Transverse colon (tissue), 4 donors: ENCODE results near the gene CCS. TPM values are rescaled to one million over a fixed set of nuclear protein-coding genes. Genes with fewer than 3 reads are reported as not detected.

Experiments used
- DNase-seq: peaks from one replicate; pipeline ENCODE4 v3.0.0-alpha.2; 2019
- H3K27ac ChIP-seq, 4 donors: fragments of 200-600 bp; sonication (generic); 2 replicates each; pipeline ENCODE4 v1.5.1; 2016 to 2018; ENCODE audit warnings: inconsistent platforms in 4 of 4
- H3K27me3 ChIP-seq: fragments of 200-600 bp; sonication (generic); 2 replicates; pipeline ENCODE4 v1.5.1; 2017; ENCODE audit warnings: inconsistent platforms
- H3K36me3 ChIP-seq, 4 donors: fragments of 200-600 bp; sonication (generic); 2 replicates each; pipeline ENCODE4 v1.5.1; 2017 to 2019; ENCODE audit warnings: inconsistent platforms in 4 of 4
- H3K4me1 ChIP-seq, 4 donors: fragments of 200-600 bp; sonication (generic); 2 replicates each; pipeline ENCODE4 v1.5.1; 2017 to 2020; ENCODE audit warnings: inconsistent platforms in 4 of 4
- H3K4me3 ChIP-seq, 4 donors: fragments of 200-600 bp; sonication (generic); 1 replicate in 1 of 4; 2 replicates in 3 of 4; pipeline versions ENCODE4 v1.5.1 to v1.6.1; 2017 to 2019; ENCODE audit warnings: inconsistent platforms in 4 of 4
- H3K9me3 ChIP-seq, 2 donors: fragments of 200-600 bp; sonication (generic); 2 replicates each; pipeline ENCODE4 v1.5.1; 2017 to 2019; ENCODE audit warnings: inconsistent platforms in 2 of 2
- EP300 ChIP-seq: sonication (generic); formaldehyde crosslinking; IDR thresholded peaks from one replicate; pipeline ENCODE4 v1.6.1; 2017; ENCODE audit warnings: antibody characterized with exemption, low read depth
- POLR2A ChIP-seq: fragments of 450-650 bp; IDR thresholded peaks from one replicate; pipeline ENCODE4 v1.6.1; 2016; ENCODE audit warnings: antibody characterized with exemption, mild to moderate bottlenecking, moderate library complexity
- POLR2AphosphoS5 ChIP-seq, 3 donors: sonication (generic); formaldehyde crosslinking; IDR thresholded peaks; one replicate each; pipeline ENCODE4 v1.6.1; 2016; ENCODE audit warnings: antibody characterized with exemption in 3 of 3
- WGBS, 2 donors: methylation state at CpG; one replicate each; pipeline ENCODE4 v1.1.5; 2018; ENCODE audit warnings: low coverage in 1 of 2; 5-methylcytosine and 5-hydroxymethylcytosine counted together
- in situ Hi-C, 4 donors: fragments of 200-750 bp; cut with MboI; loops; one replicate each; pipeline versions ENCODE4 v1.15.0 to v1.15.1; 2017; ENCODE audit warnings: low sequenced_read_pairs in 3 of 4, low pct_ligation_motif_present in 1 of 4, low pct_unique_long_range_greater_than_20kb in 1 of 4
- intact Hi-C: fragments of 100-400 bp; cut with DNase I; formaldehyde crosslinking; loops from one replicate; pipeline ENCODE4 v1.15.1; 2023; ENCODE audit warnings: low total_unique reads
- total RNA-seq, 4 donors: library from RNA; depleted of rRNA; stranded (reverse); fragments of >200 nt; gene quantifications; one replicate each; pipeline ENCODE4 v1.1.0, GENCODE V29; 2016
- TF ChIP-seq, protein P1 (sequence below), 5 experiments: fragments of 200-600 bp in 3 of 5; fragments of 450-650 bp in 2 of 5; sonication (generic) in 3 of 5; IDR thresholded peaks; 1 replicate in 2 of 5; 2 replicates in 3 of 5; pipeline ENCODE4 v1.5.1; 2016 to 2017; ENCODE audit warnings: antibody characterized with exemption in 5 of 5, inconsistent platforms in 3 of 5, mild to moderate bottlenecking in 2 of 5, moderate library complexity in 1 of 5

CCS gene
- total RNA-seq, 4 donors from 2014 or later: 37.4 to 82.0 (median 49.5) TPM

DNA sequence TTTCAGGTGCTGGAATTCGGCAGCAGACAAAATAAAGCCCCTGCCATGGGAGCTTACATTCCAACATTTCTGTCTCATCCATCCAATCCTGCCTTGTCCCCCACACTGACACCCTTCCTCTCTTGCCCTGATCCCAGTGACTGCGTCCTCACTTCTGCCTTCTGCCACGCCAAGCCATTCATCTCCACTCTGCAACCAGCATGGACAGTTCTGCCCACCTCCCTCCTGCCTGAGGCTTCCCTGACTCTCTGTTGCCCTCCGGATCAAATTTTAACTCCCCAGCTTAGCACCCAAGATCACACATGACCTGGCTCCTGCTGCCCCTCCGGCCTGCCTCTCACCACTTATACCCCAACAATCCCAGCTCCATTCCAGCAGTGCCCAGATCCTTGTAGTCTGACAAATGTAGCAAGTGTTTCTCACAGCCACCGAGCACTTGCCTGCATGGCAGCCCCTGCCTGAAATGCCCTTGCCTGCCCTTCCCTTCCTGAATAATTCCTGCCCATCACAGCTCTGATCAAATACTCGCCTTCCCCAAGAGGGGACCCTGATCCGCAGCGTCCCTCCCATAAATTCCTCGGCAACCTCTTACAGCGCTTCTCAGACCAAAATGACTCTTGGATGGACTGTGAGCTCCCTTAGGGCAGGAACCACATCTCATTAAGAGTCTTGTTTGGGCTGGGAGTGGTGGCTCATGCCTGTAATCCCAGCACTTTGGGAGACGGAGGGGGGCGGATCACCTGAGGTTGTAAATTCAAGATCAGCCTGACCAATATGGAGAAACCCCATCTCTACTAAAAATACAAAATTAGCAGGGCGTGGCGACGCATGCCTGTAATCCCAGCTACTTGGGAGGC, 44.0 kb upstream of the CCS start:
- 30 to 62% methylated on average over 9 to 16 of the region's 16 CpGs for WGBS, 2 donors
- no peak overlapping the region for H3K27ac ChIP-seq
- H3K27me3 ChIP-seq: peaks cover 11% of the 10 kb centered on the region
- DNase-seq: no peak
- peaks cover 6 to 23% (median 15%) of the 10 kb centered on the region in 4 donors for H3K4me1 ChIP-seq
- TF ChIP-seq EP300: no peak
- TF ChIP-seq, protein P1, sequence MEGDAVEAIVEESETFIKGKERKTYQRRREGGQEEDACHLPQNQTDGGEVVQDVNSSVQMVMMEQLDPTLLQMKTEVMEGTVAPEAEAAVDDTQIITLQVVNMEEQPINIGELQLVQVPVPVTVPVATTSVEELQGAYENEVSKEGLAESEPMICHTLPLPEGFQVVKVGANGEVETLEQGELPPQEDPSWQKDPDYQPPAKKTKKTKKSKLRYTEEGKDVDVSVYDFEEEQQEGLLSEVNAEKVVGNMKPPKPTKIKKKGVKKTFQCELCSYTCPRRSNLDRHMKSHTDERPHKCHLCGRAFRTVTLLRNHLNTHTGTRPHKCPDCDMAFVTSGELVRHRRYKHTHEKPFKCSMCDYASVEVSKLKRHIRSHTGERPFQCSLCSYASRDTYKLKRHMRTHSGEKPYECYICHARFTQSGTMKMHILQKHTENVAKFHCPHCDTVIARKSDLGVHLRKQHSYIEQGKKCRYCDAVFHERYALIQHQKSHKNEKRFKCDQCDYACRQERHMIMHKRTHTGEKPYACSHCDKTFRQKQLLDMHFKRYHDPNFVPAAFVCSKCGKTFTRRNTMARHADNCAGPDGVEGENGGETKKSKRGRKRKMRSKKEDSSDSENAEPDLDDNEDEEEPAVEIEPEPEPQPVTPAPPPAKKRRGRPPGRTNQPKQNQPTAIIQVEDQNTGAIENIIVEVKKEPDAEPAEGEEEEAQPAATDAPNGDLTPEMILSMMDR (IDR thresholded peaks at IDR 0.05): no peak
- no peak for TF ChIP-seq POLR2AphosphoS5 (IDR thresholded peaks at IDR 0.05)
- no peak for TF ChIP-seq POLR2A
- no peaks in the 10 kb centered on the region for H3K9me3 ChIP-seq
- intact Hi-C loops (no loop called here), in situ Hi-C loops (no loop called here)
- H3K36me3 ChIP-seq: no peaks in the 10 kb centered on the region
- H3K4me3 ChIP-seq: no peak overlapping the region

GRCh38 chr11:66549696-66550095, 43.3 kb upstream of the CCS start:
- in situ Hi-C loops (loop anchor here in 1 of 4 donors (25.0 kb wide), 1 partner anchor 288 kb away; the partner anchor contains the start of gene RCE1), intact Hi-C loops (loop anchor here (10.0 kb wide), 1 partner anchor 285 kb away; no protein-coding TSS in a partner anchor)
- H3K36me3 ChIP-seq: no peaks in the 10 kb centered on the region
- no peak overlapping the region for H3K27ac ChIP-seq
- peaks cover 6 to 16% (median 14%) of the 10 kb centered on the region in 4 donors for H3K4me1 ChIP-seq
- peaks cover 11% of the 10 kb centered on the region for H3K27me3 ChIP-seq
- H3K9me3 ChIP-seq: no peaks in the 10 kb centered on the region
- DNase-seq: no peak
- WGBS, 2 donors: 90 to 96% methylated on average over 3 of the region's 3 CpGs
- H3K4me3 ChIP-seq: no peak overlapping the region
- TF ChIP-seq, protein P1 (IDR thresholded peaks at IDR 0.05): no peak
- TF ChIP-seq POLR2A (no peak), POLR2AphosphoS5 (IDR thresholded peaks at IDR 0.05) (no peak), EP300 (no peak)

DNA sequence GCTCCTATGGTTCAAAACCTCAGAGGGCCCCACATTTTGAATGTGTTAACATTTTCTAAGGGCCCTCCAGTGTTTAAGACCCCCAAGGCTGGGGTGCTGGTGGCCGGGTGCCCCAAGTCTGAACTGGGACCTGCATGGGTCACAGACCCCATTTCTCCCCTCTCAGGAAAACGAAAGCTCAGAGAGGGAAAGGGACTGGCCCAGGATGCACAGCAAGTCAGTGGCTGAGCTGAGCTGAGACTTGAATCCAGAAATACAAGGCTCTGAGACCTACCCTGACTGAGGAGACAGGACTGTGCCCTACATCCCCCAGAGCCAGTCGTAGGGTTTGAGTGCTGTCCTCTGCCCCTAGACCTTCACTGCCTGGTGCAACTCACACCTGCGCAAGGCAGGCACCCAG, 42.1 kb upstream of the CCS start:
- in situ Hi-C loops (loop anchor here in 1 of 4 donors (25.0 kb wide), 1 partner anchor 286 kb away; the partner anchor contains the start of gene RCE1), intact Hi-C loops (loop anchor here (10.0 kb wide), 1 partner anchor 284 kb away; no protein-coding TSS in a partner anchor)
- no peak for DNase-seq
- Histone ChIP-seq H3K27ac (no peak overlapping the region), H3K9me3 (no peaks in the 10 kb centered on the region), H3K27me3 (peaks cover 11% of the 10 kb centered on the region), H3K4me3 (no peak overlapping the region), H3K4me1 (peaks cover 0 to 9% (median 7%) of the 10 kb centered on the region in 4 donors), H3K36me3 (no peaks in the 10 kb centered on the region)
- TF ChIP-seq POLR2AphosphoS5 (IDR thresholded peaks at IDR 0.05) (no peak), EP300 (no peak), POLR2A (no peak)
- TF ChIP-seq, protein P1 (IDR thresholded peaks at IDR 0.05): no peak
- WGBS, 2 donors: 90 to 91% methylated on average over 2 to 4 of the region's 4 CpGs

- peaks cover 25% of the 10 kb centered on the region for H3K27me3 ChIP-seq
- no peak for TF ChIP-seq POLR2AphosphoS5 (IDR thresholded peaks at IDR 0.05)
- no peak for TF ChIP-seq POLR2A
- no peak for TF ChIP-seq EP300
- TF ChIP-seq, protein P1 (IDR thresholded peaks at IDR 0.05): no peak
- intact Hi-C loops: loop anchor here (10.0 kb wide), 1 partner anchor 280 kb away; no protein-coding TSS in a partner anchor
- H3K9me3 ChIP-seq: no peaks in the 10 kb centered on the region
- no peak overlapping the region for H3K27ac ChIP-seq
- 84 to 90% methylated on average over 2 to 5 of the region's 5 CpGs for WGBS, 2 donors
- H3K4me3 ChIP-seq: no peak overlapping the region
- in situ Hi-C loops: loop anchor here in 1 of 4 donors (25.0 kb wide), 1 partner anchor 283 kb away; the partner anchor contains the start of gene RCE1
- peaks cover 6 to 9% (median 8%) of the 10 kb centered on the region in 4 donors for H3K4me1 ChIP-seq
- no peak for DNase-seq
- H3K36me3 ChIP-seq: no peaks in the 10 kb centered on the region
These were observed 38.4 kb upstream of the CCS start for GRCh38 chr11:66554602-66555001.
